ENCODE measurements around the gene HRH1. TPM values are rescaled to one million over a fixed set of nuclear protein-coding genes. Genes with fewer than 3 reads are reported as not detected.

Gene HRH1
- total RNA-seq, 1 donor: 9.8 TPM

DNA sequence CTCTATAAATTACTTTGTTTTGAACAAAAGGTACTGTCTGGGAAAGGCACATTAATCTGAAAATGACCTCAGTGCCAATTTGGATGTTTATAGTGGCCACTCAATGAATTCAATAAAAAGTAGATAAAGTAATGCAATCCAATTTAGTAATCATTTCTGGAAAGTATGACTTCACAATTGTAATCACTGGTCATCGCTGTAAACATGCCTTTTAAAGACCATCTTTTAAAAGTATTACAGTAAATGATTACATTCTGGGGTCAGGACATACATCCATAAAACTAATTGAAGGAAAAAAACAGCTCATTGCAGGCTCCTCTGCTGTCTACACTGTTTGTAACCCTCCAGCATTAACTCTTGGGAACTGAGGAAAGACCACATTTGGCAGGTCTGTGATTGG, 43.2 kb downstream of the HRH1 start:
- peaks cover 26% of the 10 kb centered on the region for H3K79me2 ChIP-seq (ENCODE audit: insufficient read depth, low read length)
- TF ChIP-seq, protein P1, sequence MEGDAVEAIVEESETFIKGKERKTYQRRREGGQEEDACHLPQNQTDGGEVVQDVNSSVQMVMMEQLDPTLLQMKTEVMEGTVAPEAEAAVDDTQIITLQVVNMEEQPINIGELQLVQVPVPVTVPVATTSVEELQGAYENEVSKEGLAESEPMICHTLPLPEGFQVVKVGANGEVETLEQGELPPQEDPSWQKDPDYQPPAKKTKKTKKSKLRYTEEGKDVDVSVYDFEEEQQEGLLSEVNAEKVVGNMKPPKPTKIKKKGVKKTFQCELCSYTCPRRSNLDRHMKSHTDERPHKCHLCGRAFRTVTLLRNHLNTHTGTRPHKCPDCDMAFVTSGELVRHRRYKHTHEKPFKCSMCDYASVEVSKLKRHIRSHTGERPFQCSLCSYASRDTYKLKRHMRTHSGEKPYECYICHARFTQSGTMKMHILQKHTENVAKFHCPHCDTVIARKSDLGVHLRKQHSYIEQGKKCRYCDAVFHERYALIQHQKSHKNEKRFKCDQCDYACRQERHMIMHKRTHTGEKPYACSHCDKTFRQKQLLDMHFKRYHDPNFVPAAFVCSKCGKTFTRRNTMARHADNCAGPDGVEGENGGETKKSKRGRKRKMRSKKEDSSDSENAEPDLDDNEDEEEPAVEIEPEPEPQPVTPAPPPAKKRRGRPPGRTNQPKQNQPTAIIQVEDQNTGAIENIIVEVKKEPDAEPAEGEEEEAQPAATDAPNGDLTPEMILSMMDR (IDR thresholded peaks at IDR 0.05; ENCODE audit: extremely low read depth, low read depth, low read length): no peak
- H3K9me3 ChIP-seq (ENCODE audit: low read depth, low read length): no peaks in the 10 kb centered on the region
- H4K20me1 ChIP-seq (ENCODE audit: insufficient read depth, low read length): peaks cover 3% of the 10 kb centered on the region
- H3K27ac ChIP-seq (ENCODE audit: low read depth, low read length): peak overlapping the region; percentile 15
- H3K36me3 ChIP-seq (ENCODE audit: insufficient read depth, low read length): peaks cover 3% of the 10 kb centered on the region
- H2AFZ ChIP-seq (ENCODE audit: low read length): no peak overlapping the region
- H3K27me3 ChIP-seq (ENCODE audit: insufficient read depth, low read length): no peaks in the 10 kb centered on the region
- H3K4me1 ChIP-seq (ENCODE audit: insufficient read depth, low read length): peaks cover 36% of the 10 kb centered on the region
- H3K4me3 ChIP-seq (ENCODE audit: insufficient read depth, low read length): no peak overlapping the region
- no peak for DNase-seq (ENCODE audit: insufficient read length, low spot score, missing footprints)
- H3K4me2 ChIP-seq (ENCODE audit: insufficient read depth, low read length): no peak overlapping the region

DNA sequence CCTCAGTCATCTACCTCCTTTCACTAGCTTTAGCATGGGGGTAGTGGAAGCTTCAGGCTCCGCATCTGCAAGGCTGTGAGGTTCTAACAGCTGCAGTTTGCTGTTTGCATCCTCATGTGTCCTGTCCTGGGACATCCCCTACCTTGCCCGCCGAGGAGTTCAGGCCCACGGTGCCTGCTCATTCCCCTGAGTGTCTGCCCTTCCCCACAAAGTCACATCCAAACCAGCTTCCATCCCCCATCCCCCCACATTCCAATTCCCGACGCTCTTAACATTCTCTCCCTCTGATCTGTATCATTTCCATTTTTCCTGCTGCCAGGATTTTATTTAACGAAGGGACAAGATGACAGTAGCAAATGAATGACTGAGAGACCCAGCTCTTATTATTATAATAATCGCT, 43.8 kb downstream of the HRH1 start:
- H3K27me3 ChIP-seq (ENCODE audit: insufficient read depth, low read length): no peaks in the 10 kb centered on the region
- H3K4me1 ChIP-seq (ENCODE audit: insufficient read depth, low read length): peaks cover 36% of the 10 kb centered on the region
- no peak overlapping the region for H3K4me2 ChIP-seq (ENCODE audit: insufficient read depth, low read length)
- peaks cover 3% of the 10 kb centered on the region for H4K20me1 ChIP-seq (ENCODE audit: insufficient read depth, low read length)
- no peak overlapping the region for H3K4me3 ChIP-seq (ENCODE audit: insufficient read depth, low read length)
- peaks cover 3% of the 10 kb centered on the region for H3K36me3 ChIP-seq (ENCODE audit: insufficient read depth, low read length)
- H3K27ac ChIP-seq (ENCODE audit: low read depth, low read length): peak overlapping the region; percentile 15
- H3K79me2 ChIP-seq (ENCODE audit: insufficient read depth, low read length): peaks cover 32% of the 10 kb centered on the region
- no peak overlapping the region for H2AFZ ChIP-seq (ENCODE audit: low read length)
- DNase-seq (ENCODE audit: insufficient read length, low spot score, missing footprints): no peak
- no peaks in the 10 kb centered on the region for H3K9me3 ChIP-seq (ENCODE audit: low read depth, low read length)
- TF ChIP-seq, protein P1 (IDR thresholded peaks at IDR 0.05; ENCODE audit: extremely low read depth, low read depth, low read length): no peak

DNA sequence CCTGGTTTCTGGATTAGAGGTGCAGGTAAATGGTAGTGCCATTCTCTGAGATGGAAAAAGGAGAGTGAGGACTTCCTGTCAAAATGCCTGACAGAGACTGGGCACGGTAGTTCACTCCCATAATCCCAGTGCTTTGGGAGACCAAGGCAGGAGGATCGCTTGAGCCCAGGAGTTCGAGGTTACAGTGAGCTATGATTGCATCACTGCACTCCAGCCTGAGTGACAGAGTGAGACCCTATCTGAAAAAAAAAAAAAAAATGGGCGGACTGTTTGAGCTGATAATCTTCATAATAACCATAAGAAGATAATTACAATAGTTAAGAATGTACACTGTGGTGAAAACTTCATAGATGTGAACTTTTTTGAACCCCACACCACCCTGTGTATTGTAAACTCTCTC, 44.2 kb downstream of the HRH1 start:
- TF ChIP-seq, protein P1 (IDR thresholded peaks at IDR 0.05; ENCODE audit: extremely low read depth, low read depth, low read length): no peak
- peaks cover 3% of the 10 kb centered on the region for H4K20me1 ChIP-seq (ENCODE audit: insufficient read depth, low read length)
- no peak overlapping the region for H3K27ac ChIP-seq (ENCODE audit: low read depth, low read length)
- no peak for DNase-seq (ENCODE audit: insufficient read length, low spot score, missing footprints)
- H3K4me3 ChIP-seq (ENCODE audit: insufficient read depth, low read length): no peak overlapping the region
- H3K4me2 ChIP-seq (ENCODE audit: insufficient read depth, low read length): no peak overlapping the region
- peaks cover 36% of the 10 kb centered on the region for H3K79me2 ChIP-seq (ENCODE audit: insufficient read depth, low read length)
- H3K36me3 ChIP-seq (ENCODE audit: insufficient read depth, low read length): peaks cover 3% of the 10 kb centered on the region
- no peak overlapping the region for H2AFZ ChIP-seq (ENCODE audit: low read length)
- no peaks in the 10 kb centered on the region for H3K27me3 ChIP-seq (ENCODE audit: insufficient read depth, low read length)
- peaks cover 36% of the 10 kb centered on the region for H3K4me1 ChIP-seq (ENCODE audit: insufficient read depth, low read length)
- H3K9me3 ChIP-seq (ENCODE audit: low read depth, low read length): no peaks in the 10 kb centered on the region

DNA sequence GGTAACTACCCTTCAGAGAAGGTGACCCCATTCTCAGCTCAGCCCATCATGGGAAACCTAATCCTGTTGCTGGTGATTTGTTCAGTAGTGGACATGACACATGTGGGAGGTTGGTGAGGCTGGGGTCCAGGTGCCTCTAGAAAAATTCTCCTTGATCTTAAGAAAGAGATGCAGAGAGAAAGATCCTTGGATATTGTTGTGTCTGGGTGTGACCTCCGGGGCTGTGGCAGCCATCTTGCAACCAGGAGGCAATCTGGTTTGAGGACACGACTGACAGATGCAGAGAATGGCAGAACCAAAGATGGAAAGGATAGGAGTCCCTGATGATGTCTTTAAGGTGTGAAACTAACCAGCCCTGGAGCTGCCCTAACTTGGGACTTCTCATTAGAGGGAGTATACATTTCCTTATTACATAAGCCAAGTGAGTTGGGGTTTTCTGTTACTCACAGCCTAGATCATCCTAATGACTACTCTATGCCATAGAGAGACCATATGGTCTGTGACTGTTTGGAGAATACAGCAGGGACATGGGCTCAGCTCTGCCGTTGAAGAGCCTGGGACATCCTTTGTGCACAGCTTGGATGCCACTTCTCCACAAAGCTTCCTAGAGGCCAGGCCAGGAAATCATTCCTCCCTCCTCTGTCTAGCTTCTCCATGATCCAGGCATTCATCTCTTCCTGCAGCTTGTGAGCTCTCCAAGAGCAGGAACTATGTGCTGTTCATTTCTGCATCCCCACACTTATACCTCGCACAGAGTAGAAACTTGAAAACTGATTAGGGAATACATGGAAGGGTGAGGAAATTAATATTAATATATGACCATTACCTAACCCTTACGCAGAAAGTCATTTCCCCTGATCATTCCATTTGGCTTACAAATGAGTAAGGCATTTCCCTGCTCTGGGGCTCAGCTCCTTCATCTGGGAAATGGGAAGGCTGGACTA, 45.9 kb downstream of the HRH1 start:
- Histone ChIP-seq H3K27me3 (ENCODE audit: insufficient read depth, low read length) (no peaks in the 10 kb centered on the region), H4K20me1 (ENCODE audit: insufficient read depth, low read length) (peaks cover 3% of the 10 kb centered on the region), H3K27ac (ENCODE audit: low read depth, low read length) (peak overlapping the region; percentile 1), H3K36me3 (ENCODE audit: insufficient read depth, low read length) (peaks cover 2% of the 10 kb centered on the region), H2AFZ (ENCODE audit: low read length) (no peak overlapping the region), H3K4me3 (ENCODE audit: insufficient read depth, low read length) (no peak overlapping the region), H3K4me2 (ENCODE audit: insufficient read depth, low read length) (no peak overlapping the region), H3K9me3 (ENCODE audit: low read depth, low read length) (no peaks in the 10 kb centered on the region), H3K4me1 (ENCODE audit: insufficient read depth, low read length) (peaks cover 32% of the 10 kb centered on the region), H3K79me2 (ENCODE audit: insufficient read depth, low read length) (peaks cover 48% of the 10 kb centered on the region)
- TF ChIP-seq, protein P1 (IDR thresholded peaks at IDR 0.05; ENCODE audit: extremely low read depth, low read depth, low read length): no peak
- DNase-seq (ENCODE audit: insufficient read length, low spot score, missing footprints): no peak

Measured in osteoblast (primary cell).